ENCODE measurements around the gene SETD6.
"Not testable (repeated sequence)": the region's sequence is repeated elsewhere in the genome, so short reads cannot be mapped to it uniquely, and the experiment has no call there.

Gene SETD6

GRCh38 chr16:58548378-58548777 lies 33.1 kb downstream of the SETD6 start:
- no peak for DNase-seq

GRCh38 chr16:58551496-58551895 lies 36.2 kb downstream of the SETD6 start:
- no peak for DNase-seq

- DNase-seq: no peak
These were observed 41.4 kb downstream of the SETD6 start for GRCh38 chr16:58556678-58557077.

GRCh38 chr16:58563235-58563634 lies 47.9 kb downstream of the SETD6 start:
- DNase-seq: no peak

- DNase-seq: no peak
These were observed 48.5 kb downstream of the SETD6 start for GRCh38 chr16:58563775-58564174.

- not testable (repeated sequence) for DNase-seq
These were observed 50.4 kb downstream of the SETD6 start for GRCh38 chr16:58565697-58566096.
